Fibroblast of mammary gland (primary cell): ENCODE measurements around the gene MED20.

Source experiments
- DNase-seq: peaks from one replicate; pipeline ENCODE4 v3.0.0-alpha.2; 2010; ENCODE audit warnings: low read depth
- H3K4me3 ChIP-seq: 2 replicates; pipeline ENCODE4 v1.5.1; 2011; ENCODE audit warnings: low read depth, mild to moderate bottlenecking, low read length, moderate library complexity; ENCODE audit not compliant: control insufficient read depth
- CTCF ChIP-seq: conservative IDR thresholded peaks from 2 replicates; pipeline ENCODE4 v1.5.1; 2011; ENCODE audit warnings: low read depth, low read length, inconsistent platforms; ENCODE audit not compliant: control insufficient read depth, insufficient read depth

MED20 gene

GRCh38 chr6:41892921-41893564 is 27.9 kb downstream of the MED20 start:
- no peak overlapping the region for H3K4me3 ChIP-seq
- DNase-seq, result no peak
- TF ChIP-seq CTCF, result no peak

GRCh38 chr6:41887331-41887751 is 33.6 kb downstream of the MED20 start:
- DNase-seq, result no peak
- no peak for TF ChIP-seq CTCF

GRCh38 chr6:41885930-41886329 is 35.0 kb downstream of the MED20 start:
- no peak for TF ChIP-seq CTCF
- H3K4me3 ChIP-seq, result no peak overlapping the region
- no peak for DNase-seq

More at GRCh38 chr6:41887331-41887751, 33.6 kb downstream of the MED20 start:
- H3K4me3 ChIP-seq, result no peak overlapping the region

GRCh38 chr6:41884957-41885356 is 36.0 kb downstream of the MED20 start:
- DNase-seq, result no peak
- TF ChIP-seq CTCF, result no peak

GRCh38 chr6:41881506-41881905 is 39.4 kb downstream of the MED20 start:
- no peak for TF ChIP-seq CTCF
- no peak for DNase-seq

More at GRCh38 chr6:41884957-41885356, 36.0 kb downstream of the MED20 start:
- no peak overlapping the region for H3K4me3 ChIP-seq

GRCh38 chr6:41878961-41879405 is 42.0 kb downstream of the MED20 start:
- TF ChIP-seq CTCF, result no peak
- DNase-seq, result peak; percentile 55
- no peak overlapping the region for H3K4me3 ChIP-seq

More at GRCh38 chr6:41881506-41881905, 39.4 kb downstream of the MED20 start:
- no peak overlapping the region for H3K4me3 ChIP-seq
